GM12874 (cell line): ENCODE results near the gene MS4A13.
A peak's percentile ranks its signal among the peaks of the same experiment; 100 is the strongest.

Experiments
- TF ChIP-seq, protein P1 (sequence below): IDR thresholded peaks from 2 replicates; pipeline ENCODE4 v1.5.1; 2011; ENCODE audit warnings: low read depth, mild to moderate bottlenecking, control low read depth, low read length, moderate library complexity; ENCODE audit not compliant: insufficient read depth

MS4A13 gene, protein sequence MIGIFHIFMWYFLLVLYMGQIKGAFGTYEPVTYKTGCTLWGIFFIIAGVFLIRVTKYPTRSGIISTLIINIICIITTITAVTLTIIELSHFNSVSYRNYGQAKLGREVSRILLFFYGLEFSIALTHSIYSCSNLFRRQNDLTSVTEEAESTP

DNA sequence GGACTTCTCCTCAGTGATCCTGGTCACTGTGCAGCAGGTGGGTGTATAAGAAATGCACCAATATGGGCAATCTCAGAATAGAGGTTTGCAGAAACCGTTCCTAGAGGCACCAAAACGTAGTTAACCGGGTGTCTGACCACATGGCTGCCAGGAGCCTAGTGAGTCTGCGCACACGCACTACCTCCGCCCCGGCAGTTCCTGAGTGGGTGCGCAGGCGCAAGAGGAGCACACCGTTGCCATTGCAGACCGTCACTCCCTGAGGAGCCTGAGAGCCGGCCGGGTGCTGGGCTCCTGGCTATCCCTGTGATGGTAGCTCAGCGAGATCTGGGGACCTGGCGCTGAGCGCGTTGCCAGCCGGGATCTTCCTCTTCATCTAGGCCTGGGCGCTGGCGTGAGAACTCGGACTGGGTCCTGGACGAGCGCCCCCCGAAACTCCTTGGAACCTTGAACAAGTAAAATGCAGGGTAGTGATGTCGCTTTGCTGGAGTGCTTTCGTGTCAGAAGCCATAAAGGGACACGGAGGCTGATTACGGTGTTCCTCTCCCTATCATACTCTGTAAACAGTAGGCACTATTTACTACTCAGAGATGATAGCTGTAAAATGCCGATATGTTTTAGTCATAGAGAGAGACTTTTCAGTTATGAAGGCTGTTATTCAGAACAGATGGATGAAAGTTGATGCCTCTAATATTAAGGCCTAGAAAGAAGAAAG is at the start of gene MS4A13:
Gene MS4A13, plus strand, starts transcription at position 249 of the 712 bp plus-strand sequence. CDS start 2,692 bp downstream, outside the sequence.
- TF ChIP-seq, protein P1, sequence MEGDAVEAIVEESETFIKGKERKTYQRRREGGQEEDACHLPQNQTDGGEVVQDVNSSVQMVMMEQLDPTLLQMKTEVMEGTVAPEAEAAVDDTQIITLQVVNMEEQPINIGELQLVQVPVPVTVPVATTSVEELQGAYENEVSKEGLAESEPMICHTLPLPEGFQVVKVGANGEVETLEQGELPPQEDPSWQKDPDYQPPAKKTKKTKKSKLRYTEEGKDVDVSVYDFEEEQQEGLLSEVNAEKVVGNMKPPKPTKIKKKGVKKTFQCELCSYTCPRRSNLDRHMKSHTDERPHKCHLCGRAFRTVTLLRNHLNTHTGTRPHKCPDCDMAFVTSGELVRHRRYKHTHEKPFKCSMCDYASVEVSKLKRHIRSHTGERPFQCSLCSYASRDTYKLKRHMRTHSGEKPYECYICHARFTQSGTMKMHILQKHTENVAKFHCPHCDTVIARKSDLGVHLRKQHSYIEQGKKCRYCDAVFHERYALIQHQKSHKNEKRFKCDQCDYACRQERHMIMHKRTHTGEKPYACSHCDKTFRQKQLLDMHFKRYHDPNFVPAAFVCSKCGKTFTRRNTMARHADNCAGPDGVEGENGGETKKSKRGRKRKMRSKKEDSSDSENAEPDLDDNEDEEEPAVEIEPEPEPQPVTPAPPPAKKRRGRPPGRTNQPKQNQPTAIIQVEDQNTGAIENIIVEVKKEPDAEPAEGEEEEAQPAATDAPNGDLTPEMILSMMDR, result no peak

DNA sequence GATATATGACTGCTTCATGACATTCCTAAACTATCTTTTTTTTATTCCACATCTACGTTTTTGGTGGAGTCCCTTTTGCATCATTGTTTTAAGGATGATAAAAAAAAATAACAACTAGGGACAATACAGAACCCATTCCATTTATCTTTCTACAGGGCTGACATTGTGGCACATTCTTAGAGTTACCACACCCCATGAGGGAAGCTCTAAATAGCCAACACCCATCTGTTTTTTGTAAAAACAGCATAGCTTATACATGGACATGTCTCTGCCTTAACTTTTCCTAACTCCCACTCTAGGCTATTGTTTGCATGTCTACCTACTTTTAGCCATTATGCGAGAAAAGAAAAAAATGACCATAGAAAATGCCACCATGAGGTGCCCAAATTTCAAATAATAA is 46.4 kb upstream of the MS4A13 start:
- TF ChIP-seq, protein P1, result no peak

- TF ChIP-seq, protein P1, result no peak
Measured at GRCh38 chr11:60469723-60470122, 45.5 kb upstream of the MS4A13 start.

GRCh38 chr11:60477035-60477445 is 38.2 kb upstream of the MS4A13 start:
- TF ChIP-seq, protein P1, result no peak

DNA sequence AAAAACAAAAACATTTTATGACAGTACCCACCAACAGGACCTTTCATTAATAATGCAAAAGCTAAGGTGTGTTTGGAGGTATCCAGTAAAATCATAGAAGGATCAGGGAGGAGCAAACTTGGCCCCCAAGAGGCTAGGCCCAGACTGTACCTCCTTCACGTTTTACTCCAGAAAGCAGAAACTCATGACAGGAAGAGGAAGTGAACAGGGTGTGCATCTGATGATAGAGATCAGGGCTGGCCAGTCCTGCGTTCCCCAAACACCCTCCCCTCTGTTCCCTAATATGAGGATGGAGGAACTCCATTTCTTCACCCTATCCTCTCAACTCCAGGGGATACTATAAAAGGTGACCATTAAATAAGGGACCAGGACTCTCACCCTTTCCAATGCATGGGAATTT is 32.8 kb upstream of the MS4A13 start:
- TF ChIP-seq, protein P1, result no peak

DNA sequence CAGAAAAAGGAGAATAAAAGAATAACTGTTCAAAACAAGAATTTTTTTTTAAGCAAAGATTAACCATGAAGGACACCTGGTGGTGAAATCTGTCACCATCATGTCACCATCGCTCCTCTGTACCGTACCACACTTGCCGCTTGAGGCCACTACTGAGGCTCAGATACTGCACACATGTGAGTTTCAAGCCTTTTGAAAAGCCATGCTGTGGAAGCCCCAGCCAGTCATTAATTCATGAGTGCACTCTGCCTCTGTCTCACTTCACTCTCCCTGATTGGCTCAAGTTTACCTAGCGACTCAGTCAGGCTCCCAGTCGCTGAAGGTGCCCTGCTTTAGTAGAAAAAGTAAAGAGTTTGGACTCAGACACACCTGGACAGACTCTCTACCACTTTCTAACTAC is 29.2 kb upstream of the MS4A13 start:
- TF ChIP-seq, protein P1, result peak; percentile 72

- TF ChIP-seq, protein P1, result no peak
Measured at GRCh38 chr11:60492488-60493009, 22.6 kb upstream of the MS4A13 start, which contains the start of gene MS4A12. Gene MS4A12, plus strand, starts transcription at chr11:60492778. Its CDS starts 4,541 bp downstream, at chr11:60497319.
